ENCODE results near the gene CFAP53. TPM values are rescaled to one million over a fixed set of nuclear protein-coding genes. Genes with fewer than 3 reads are reported as not detected.

The CFAP53 gene
- total RNA-seq, 1 experiment from 2014 or later = 0.15 TPM

- DNase-seq (ENCODE audit: low read depth) = peak; percentile 8
Observed at GRCh38 chr18:50194631-50195532, 71.4 kb downstream of the CFAP53 start, which contains the start of gene MYO5B. Gene MYO5B, minus strand, starts transcription at chr18:50195147. Its CDS starts 354 bp downstream, at chr18:50194793.

GRCh38 chr18:50193796-50194630 lies 72.3 kb downstream of the CFAP53 start:
- no peak for DNase-seq (ENCODE audit: low read depth)

- DNase-seq (ENCODE audit: low read depth) = no peak
Observed at GRCh38 chr18:50192995-50193795, 73.1 kb downstream of the CFAP53 start.

- DNase-seq (ENCODE audit: low read depth) = no peak
Observed at GRCh38 chr18:50190926-50191325, 75.4 kb downstream of the CFAP53 start.

- DNase-seq (ENCODE audit: low read depth) = peak; percentile 5
Observed at GRCh38 chr18:50190236-50190635, 76.1 kb downstream of the CFAP53 start.

- no peak for DNase-seq (ENCODE audit: low read depth)
Observed at GRCh38 chr18:50189160-50189559, 77.1 kb downstream of the CFAP53 start.

GRCh38 chr18:50188652-50189051 lies 77.6 kb downstream of the CFAP53 start:
- DNase-seq (ENCODE audit: low read depth) = no peak

GRCh38 chr18:50187659-50188058 lies 78.6 kb downstream of the CFAP53 start:
- DNase-seq (ENCODE audit: low read depth) = no peak

GRCh38 chr18:50186385-50186784 lies 79.9 kb downstream of the CFAP53 start:
- DNase-seq (ENCODE audit: low read depth) = no peak

GRCh38 chr18:50183556-50183955 lies 82.7 kb downstream of the CFAP53 start:
- peak; percentile 69 for DNase-seq (ENCODE audit: low read depth)

- no peak for DNase-seq (ENCODE audit: low read depth)
Observed at GRCh38 chr18:50182511-50182910, 83.8 kb downstream of the CFAP53 start.

GRCh38 chr18:50181590-50181989 lies 84.7 kb downstream of the CFAP53 start:
- DNase-seq (ENCODE audit: low read depth) = no peak

- no peak for DNase-seq (ENCODE audit: low read depth)
Observed at GRCh38 chr18:50179465-50179864, 86.8 kb downstream of the CFAP53 start.

- DNase-seq (ENCODE audit: low read depth) = no peak
Observed at GRCh38 chr18:50177294-50177992, 88.9 kb downstream of the CFAP53 start.

Other genes starting within 250 kb of the CFAP53 start
- gene MYO5B, start 71.3 kb downstream of the CFAP53 start, total RNA-seq (2014; rRNA removed; shearing (Covaris generic)) = 4.1 and 5.5 TPM in 2 replicates
- gene MBD1, start 15.0 kb upstream of the CFAP53 start, total RNA-seq (2014; rRNA removed; shearing (Covaris generic)) = 64.0 and 64.1 TPM in 2 replicates
- 19.0 and 32.4 TPM in 2 replicates for gene CXXC1, start 21.2 kb upstream of the CFAP53 start, total RNA-seq (2014; rRNA removed; shearing (Covaris generic))
- 37.5 and 51.7 TPM in 2 replicates for gene SKA1, start 108.6 kb upstream of the CFAP53 start, total RNA-seq (2014; rRNA removed; shearing (Covaris generic))

Data from M059J (cell line).